B cell (primary cell): ENCODE measurements around the gene AGR2.

ENCODE experiments used
- CTCF ChIP-seq: fragments of 200-600 bp; IDR thresholded peaks from one replicate; pipeline ENCODE4 v1.8.0; 2022; ENCODE audit warnings: antibody characterized with exemption, mild to moderate bottlenecking
- EZH2 ChIP-seq: IDR thresholded peaks from 2 replicates; pipeline ENCODE4 v1.6.1; 2012; ENCODE audit warnings: borderline replicate concordance, low read depth, mild to moderate bottlenecking, moderate library complexity, low read length; ENCODE audit not compliant: insufficient read depth, poor library complexity, severe bottlenecking

- TF ChIP-seq CTCF (no peak), EZH2 (no peak)
Measured at GRCh38 chr7:16753932-16754855, 50.6 kb downstream of the AGR2 start.
